Measurements from ENCODE around the gene UBAC2. TPM values are rescaled to one million over a fixed set of nuclear protein-coding genes. Genes with fewer than 3 reads are reported as not detected.
A peak's percentile ranks its signal among the peaks of the same experiment; 100 is the strongest.

The UBAC2 gene
- total and polyA plus RNA-seq, 2 donors (not counting 1 experiment from before 2014, with no cell fraction given) = 32.4 to 87.4 TPM

DNA sequence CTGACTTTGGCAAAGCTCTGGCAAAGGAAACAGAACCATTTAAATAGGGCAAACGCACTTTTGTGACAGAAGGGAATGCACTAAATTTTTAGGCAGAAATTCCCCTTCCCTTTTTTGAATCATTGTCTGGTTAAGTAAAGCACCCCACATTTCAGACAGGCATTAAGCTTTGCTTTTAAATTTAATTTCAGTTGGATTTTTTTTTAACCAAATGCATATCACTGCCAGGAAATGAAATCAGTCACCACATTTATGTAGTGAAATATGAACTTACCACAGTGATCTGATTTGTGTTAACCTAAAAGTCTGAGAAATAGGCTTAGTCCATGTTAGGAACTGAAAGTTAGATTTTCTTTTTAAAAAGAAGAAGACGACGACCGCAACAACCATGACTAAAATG lies 95.7 kb downstream of the UBAC2 start:
- Histone ChIP-seq H3K9me3 (ENCODE audit: control insufficient read depth, insufficient read depth, low read depth, low read length) (no peaks in the 10 kb centered on the region), H3K9ac (ENCODE audit: insufficient read depth, low read length) (no peak overlapping the region), H3K79me2 (ENCODE audit: control insufficient read depth, insufficient read depth, low read length) (no peaks in the 10 kb centered on the region), H2AFZ (ENCODE audit: low read length) (no peak overlapping the region), H3K27ac (ENCODE audit: insufficient read depth, low read length) (no peak overlapping the region), H4K20me1 (ENCODE audit: control insufficient read depth, extremely low read depth, insufficient read depth, low read length) (peaks cover 2% of the 10 kb centered on the region), H3K4me3 (replicated peaks in 1 of 4; ENCODE audit: control extremely low read depth in 1 of 4, insufficient read depth in 1 of 4, low read depth in 3 of 4, low read length in 4 of 4) (no peak overlapping the region), H3K4me2 (ENCODE audit: extremely low read depth, insufficient read depth, low read length) (no peak overlapping the region), H3K27me3 (ENCODE audit: control insufficient read depth, insufficient read depth, low read length) (no peaks in the 10 kb centered on the region), H3K4me1 (ENCODE audit: control insufficient read depth, extremely low read depth, insufficient read depth, low read length) (no peaks in the 10 kb centered on the region), H3K36me3 (ENCODE audit: control insufficient read depth, insufficient read depth, low read length) (no peaks in the 10 kb centered on the region)
- TF ChIP-seq EZH2 (IDR thresholded peaks at IDR 0.05; ENCODE audit: low read length, missing control alignments) = no peak
- TF ChIP-seq, protein P1, sequence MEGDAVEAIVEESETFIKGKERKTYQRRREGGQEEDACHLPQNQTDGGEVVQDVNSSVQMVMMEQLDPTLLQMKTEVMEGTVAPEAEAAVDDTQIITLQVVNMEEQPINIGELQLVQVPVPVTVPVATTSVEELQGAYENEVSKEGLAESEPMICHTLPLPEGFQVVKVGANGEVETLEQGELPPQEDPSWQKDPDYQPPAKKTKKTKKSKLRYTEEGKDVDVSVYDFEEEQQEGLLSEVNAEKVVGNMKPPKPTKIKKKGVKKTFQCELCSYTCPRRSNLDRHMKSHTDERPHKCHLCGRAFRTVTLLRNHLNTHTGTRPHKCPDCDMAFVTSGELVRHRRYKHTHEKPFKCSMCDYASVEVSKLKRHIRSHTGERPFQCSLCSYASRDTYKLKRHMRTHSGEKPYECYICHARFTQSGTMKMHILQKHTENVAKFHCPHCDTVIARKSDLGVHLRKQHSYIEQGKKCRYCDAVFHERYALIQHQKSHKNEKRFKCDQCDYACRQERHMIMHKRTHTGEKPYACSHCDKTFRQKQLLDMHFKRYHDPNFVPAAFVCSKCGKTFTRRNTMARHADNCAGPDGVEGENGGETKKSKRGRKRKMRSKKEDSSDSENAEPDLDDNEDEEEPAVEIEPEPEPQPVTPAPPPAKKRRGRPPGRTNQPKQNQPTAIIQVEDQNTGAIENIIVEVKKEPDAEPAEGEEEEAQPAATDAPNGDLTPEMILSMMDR (conservative IDR thresholded peaks at IDR 0.05 in 1 of 2, IDR thresholded peaks at IDR 0.05 in 1 of 2; ENCODE audit: low read depth in 1 of 2, low read length in 2 of 2) = no peak
- DNase-seq (ENCODE audit: low read depth in 2 of 2) = peak in 1 of 2 donors; percentile 31

DNA sequence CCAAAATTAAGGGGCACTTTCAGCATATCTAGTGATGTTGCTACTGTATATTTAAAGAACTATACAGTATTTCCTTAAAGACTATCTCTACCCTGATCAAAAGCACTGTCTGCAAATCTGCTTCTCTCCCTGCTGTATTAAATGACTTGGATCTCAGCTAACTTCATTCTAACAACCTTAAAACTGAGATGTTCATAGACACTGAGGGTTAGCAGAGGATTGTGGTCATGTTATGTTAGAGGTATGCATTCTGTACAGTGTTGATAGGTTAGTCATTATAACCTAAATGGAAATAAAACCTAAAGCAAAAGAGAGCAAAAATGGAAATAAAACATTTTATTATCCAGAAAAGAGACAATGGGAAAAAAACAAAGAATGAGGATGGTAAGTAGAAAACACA lies 96.7 kb downstream of the UBAC2 start:
- Histone ChIP-seq H3K4me1 (ENCODE audit: control insufficient read depth, extremely low read depth, insufficient read depth, low read length) (no peaks in the 10 kb centered on the region), H3K4me3 (replicated peaks in 1 of 4; ENCODE audit: control extremely low read depth in 1 of 4, insufficient read depth in 1 of 4, low read depth in 3 of 4, low read length in 4 of 4) (no peak overlapping the region), H3K9ac (ENCODE audit: insufficient read depth, low read length) (no peak overlapping the region), H3K27me3 (ENCODE audit: control insufficient read depth, insufficient read depth, low read length) (no peaks in the 10 kb centered on the region), H3K4me2 (ENCODE audit: extremely low read depth, insufficient read depth, low read length) (no peak overlapping the region), H4K20me1 (ENCODE audit: control insufficient read depth, extremely low read depth, insufficient read depth, low read length) (peaks cover 2% of the 10 kb centered on the region), H2AFZ (ENCODE audit: low read length) (no peak overlapping the region), H3K79me2 (ENCODE audit: control insufficient read depth, insufficient read depth, low read length) (no peaks in the 10 kb centered on the region), H3K27ac (ENCODE audit: insufficient read depth, low read length) (no peak overlapping the region), H3K36me3 (ENCODE audit: control insufficient read depth, insufficient read depth, low read length) (no peaks in the 10 kb centered on the region), H3K9me3 (ENCODE audit: control insufficient read depth, insufficient read depth, low read depth, low read length) (no peaks in the 10 kb centered on the region)
- DNase-seq (ENCODE audit: low read depth in 2 of 2) = peak in 1 of 2 donors; percentile 25
- TF ChIP-seq EZH2 (IDR thresholded peaks at IDR 0.05; ENCODE audit: low read length, missing control alignments) = no peak
- TF ChIP-seq, protein P1 (conservative IDR thresholded peaks at IDR 0.05 in 1 of 2, IDR thresholded peaks at IDR 0.05 in 1 of 2; ENCODE audit: low read depth in 1 of 2, low read length in 2 of 2) = no peak

DNA sequence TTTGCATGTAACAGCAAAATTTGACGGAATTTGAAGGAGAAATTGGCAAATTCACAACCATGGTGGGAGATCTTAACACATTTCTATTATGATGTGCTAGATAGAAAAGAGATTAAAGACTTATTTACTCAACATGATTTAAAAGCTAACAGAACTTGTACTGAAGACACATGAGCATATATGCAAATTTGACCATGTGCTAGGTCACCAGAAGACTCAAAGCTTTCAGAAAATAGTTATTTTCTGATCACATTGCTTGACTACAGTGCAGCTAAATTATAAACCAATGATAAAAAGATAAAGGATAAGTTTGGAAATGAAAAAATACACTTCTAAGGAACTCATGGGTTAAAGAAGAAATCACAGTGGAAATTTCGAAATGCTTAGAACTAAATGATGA lies 97.4 kb downstream of the UBAC2 start:
- Histone ChIP-seq H3K79me2 (ENCODE audit: control insufficient read depth, insufficient read depth, low read length) (no peaks in the 10 kb centered on the region), H4K20me1 (ENCODE audit: control insufficient read depth, extremely low read depth, insufficient read depth, low read length) (peaks cover 2% of the 10 kb centered on the region), H3K4me3 (replicated peaks in 1 of 4; ENCODE audit: control extremely low read depth in 1 of 4, insufficient read depth in 1 of 4, low read depth in 3 of 4, low read length in 4 of 4) (no peak overlapping the region), H3K27ac (ENCODE audit: insufficient read depth, low read length) (no peak overlapping the region), H3K27me3 (ENCODE audit: control insufficient read depth, insufficient read depth, low read length) (no peaks in the 10 kb centered on the region), H3K9me3 (ENCODE audit: control insufficient read depth, insufficient read depth, low read depth, low read length) (no peaks in the 10 kb centered on the region), H3K36me3 (ENCODE audit: control insufficient read depth, insufficient read depth, low read length) (no peaks in the 10 kb centered on the region), H3K4me1 (ENCODE audit: control insufficient read depth, extremely low read depth, insufficient read depth, low read length) (no peaks in the 10 kb centered on the region), H3K4me2 (ENCODE audit: extremely low read depth, insufficient read depth, low read length) (no peak overlapping the region), H2AFZ (ENCODE audit: low read length) (no peak overlapping the region), H3K9ac (ENCODE audit: insufficient read depth, low read length) (no peak overlapping the region)
- TF ChIP-seq, protein P1 (conservative IDR thresholded peaks at IDR 0.05 in 1 of 2, IDR thresholded peaks at IDR 0.05 in 1 of 2; ENCODE audit: low read depth in 1 of 2, low read length in 2 of 2) = no peak
- no peak for TF ChIP-seq EZH2 (IDR thresholded peaks at IDR 0.05; ENCODE audit: low read length, missing control alignments)
- no peak for DNase-seq (ENCODE audit: low read depth in 2 of 2)

Measured in fibroblast of lung (primary cell).